OCI-LY1 (cell line): ENCODE data around the gene NDUFS5.
"Not testable (repeated sequence)": the region's sequence is repeated elsewhere in the genome, so short reads cannot be mapped to it uniquely, and the experiment has no call there.

ENCODE experiments used
- EZH2 ChIP-seq: fragments of 200-600 bp; sonication (generic), shearing (Covaris generic); IDR thresholded peaks from 2 replicates; pipeline ENCODE4 v1.8.0; 2017; ENCODE audit warnings: borderline replicate concordance, mixed run types, mild to moderate bottlenecking, antibody characterized with exemption, low read length, moderate library complexity, mixed read lengths
- TF ChIP-seq, protein P1 (sequence below): fragments of 200-600 bp; sonication (generic), shearing (Covaris generic); IDR thresholded peaks from 2 replicates; pipeline ENCODE4 v1.5.1; 2017; ENCODE audit warnings: mild to moderate bottlenecking, antibody characterized with exemption, low read length, moderate library complexity, mixed read lengths

DNA sequence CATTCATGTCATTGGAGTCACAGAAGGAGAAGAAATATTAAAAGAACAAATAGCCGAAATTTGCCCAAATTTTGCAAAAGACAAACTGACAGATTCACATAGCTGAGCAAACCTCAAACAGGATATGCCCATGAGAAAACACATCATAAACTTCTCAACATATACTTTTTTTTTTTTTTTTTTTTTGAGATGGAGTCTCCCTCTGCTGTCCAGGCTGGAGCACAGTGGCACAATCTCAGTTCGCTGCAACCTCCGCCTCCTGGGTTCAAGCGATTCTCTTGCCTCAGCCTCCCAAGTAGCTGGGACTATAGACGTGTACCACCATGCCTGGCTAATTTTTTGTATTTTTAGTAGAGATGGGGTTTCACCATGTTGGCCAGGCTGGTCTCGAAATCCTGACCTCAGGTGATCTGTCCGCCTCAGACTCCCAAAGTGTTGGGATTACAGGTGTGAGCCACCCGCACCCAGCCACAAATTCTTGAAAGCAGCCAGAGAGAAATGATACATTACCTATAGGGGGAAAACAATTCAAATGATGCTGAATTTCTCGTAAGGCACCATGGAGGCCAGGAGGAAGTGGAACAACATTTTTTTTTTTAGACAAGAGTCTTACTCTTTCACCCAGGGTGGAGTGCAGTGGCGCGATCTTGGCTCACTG lies 25.2 kb downstream of the NDUFS5 start:
- TF ChIP-seq, protein P1, sequence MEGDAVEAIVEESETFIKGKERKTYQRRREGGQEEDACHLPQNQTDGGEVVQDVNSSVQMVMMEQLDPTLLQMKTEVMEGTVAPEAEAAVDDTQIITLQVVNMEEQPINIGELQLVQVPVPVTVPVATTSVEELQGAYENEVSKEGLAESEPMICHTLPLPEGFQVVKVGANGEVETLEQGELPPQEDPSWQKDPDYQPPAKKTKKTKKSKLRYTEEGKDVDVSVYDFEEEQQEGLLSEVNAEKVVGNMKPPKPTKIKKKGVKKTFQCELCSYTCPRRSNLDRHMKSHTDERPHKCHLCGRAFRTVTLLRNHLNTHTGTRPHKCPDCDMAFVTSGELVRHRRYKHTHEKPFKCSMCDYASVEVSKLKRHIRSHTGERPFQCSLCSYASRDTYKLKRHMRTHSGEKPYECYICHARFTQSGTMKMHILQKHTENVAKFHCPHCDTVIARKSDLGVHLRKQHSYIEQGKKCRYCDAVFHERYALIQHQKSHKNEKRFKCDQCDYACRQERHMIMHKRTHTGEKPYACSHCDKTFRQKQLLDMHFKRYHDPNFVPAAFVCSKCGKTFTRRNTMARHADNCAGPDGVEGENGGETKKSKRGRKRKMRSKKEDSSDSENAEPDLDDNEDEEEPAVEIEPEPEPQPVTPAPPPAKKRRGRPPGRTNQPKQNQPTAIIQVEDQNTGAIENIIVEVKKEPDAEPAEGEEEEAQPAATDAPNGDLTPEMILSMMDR: not testable (repeated sequence)
- not testable (repeated sequence) for TF ChIP-seq EZH2
